D341Med (cell line): ENCODE results near the gene POLR2J.
"Not testable (repeated sequence)": the region's sequence is repeated elsewhere in the genome, so short reads cannot be mapped to it uniquely, and the experiment has no call there.

Source experiments
- DNase-seq: peaks from one replicate; pipeline ENCODE4 v3.0.0; 2012; ENCODE audit warnings: low spot score

Gene POLR2J

DNA sequence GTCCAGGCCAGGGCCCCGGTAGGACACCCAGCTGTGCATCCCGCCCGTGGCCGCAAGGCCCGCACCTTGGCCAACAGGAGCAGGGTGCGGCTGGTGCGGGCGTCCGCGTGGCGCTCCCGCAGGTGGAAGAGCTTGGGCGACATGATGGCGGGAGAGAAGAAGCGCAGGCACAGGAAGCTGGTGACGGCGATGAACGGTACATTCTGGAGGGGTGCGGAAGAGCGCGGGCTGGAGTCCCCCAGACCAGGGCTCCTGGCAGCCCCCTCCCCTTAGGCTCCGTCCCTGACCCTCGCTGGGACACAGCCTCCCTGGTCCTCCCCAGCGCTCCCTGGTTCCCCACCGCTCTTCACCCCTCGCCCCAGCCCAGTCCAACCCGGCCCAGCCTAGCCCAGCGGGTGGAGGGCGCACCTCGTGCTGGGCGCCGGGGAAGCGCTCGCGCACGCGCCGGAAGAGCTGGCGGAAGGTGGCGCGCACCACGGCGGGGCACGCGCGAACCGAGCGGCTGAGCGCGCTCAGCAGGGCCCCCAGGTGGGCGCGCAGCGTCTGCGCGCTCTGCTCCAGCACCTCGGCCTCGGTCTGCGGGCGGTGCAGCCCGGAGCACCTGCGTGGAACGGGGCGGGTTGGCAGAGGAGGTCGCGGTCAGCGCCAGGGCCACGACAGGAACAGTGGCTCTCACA is 15.9 kb upstream of the POLR2J start:
- not testable (repeated sequence) for DNase-seq

- not testable (repeated sequence) for DNase-seq
These were observed 15.3 kb upstream of the POLR2J start for GRCh38 chr7:102494026-102494425.

- not testable (repeated sequence) for DNase-seq
These were observed 14.7 kb upstream of the POLR2J start for GRCh38 chr7:102493220-102493935.

- not testable (repeated sequence) for DNase-seq
These were observed 11.9 kb upstream of the POLR2J start for GRCh38 chr7:102490529-102491075.

DNA sequence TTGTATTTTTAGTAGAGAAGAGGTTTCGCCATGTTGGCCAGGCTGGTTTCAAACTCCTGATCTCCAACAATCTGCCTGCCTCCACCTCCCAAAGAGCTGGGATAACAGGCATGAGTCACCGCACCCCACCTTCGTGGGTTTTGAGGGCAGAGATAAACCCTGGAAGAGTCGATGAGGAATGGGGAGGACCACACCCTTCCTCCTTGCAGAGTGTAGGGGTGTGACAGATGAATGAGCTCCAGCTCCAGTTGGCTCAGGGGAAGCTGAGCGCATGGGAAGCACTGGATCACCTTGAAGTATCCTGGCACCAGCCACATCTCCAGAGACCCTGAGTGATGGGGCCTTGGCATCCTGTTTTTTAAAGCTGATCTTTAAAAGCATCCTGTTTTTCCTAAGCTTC is 5.6 kb upstream of the POLR2J start:
- DNase-seq, result not testable (repeated sequence)

DNA sequence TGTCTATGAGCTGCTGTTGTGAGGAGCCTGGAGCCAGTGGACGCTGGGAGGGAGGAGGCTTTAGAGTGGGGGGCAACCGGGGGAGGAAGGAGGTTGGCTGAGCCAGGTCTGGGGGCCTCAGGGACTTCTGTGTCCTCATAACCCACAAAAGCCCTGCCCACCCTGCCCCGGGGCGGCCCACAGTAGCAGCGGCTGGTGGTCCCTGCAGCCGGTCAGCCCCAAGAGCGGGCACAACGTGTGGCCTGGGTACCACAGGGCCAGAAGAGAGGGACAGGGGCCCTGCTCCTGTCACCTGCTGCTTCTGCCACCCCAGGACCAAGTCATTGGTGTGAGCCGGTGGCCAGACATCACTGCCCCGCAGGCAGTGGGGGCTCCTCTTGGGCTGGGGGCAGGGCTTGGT is 3.2 kb upstream of the POLR2J start:
- not testable (repeated sequence) for DNase-seq

GRCh38 chr7:102479982-102480637 is 1.4 kb upstream of the POLR2J start:
- not testable (repeated sequence) for DNase-seq

- DNase-seq, result not testable (repeated sequence)
These were observed 475 bp upstream of the POLR2J start for GRCh38 chr7:102479209-102479584.

- DNase-seq, result not testable (repeated sequence)
These were observed 3.8 kb downstream of the POLR2J start for GRCh38 chr7:102474736-102475435.

- not testable (repeated sequence) for DNase-seq
These were observed 4.6 kb downstream of the POLR2J start for GRCh38 chr7:102474116-102474515.

GRCh38 chr7:102473271-102473991 is 5.3 kb downstream of the POLR2J start:
- no peak for DNase-seq

- no peak for DNase-seq
These were observed 6.3 kb downstream of the POLR2J start for GRCh38 chr7:102472126-102473041.

GRCh38 chr7:102471791-102472125 is 7.0 kb downstream of the POLR2J start:
- DNase-seq, result no peak

- no peak for DNase-seq
These were observed 8.5 kb downstream of the POLR2J start for GRCh38 chr7:102469972-102470825.

DNA sequence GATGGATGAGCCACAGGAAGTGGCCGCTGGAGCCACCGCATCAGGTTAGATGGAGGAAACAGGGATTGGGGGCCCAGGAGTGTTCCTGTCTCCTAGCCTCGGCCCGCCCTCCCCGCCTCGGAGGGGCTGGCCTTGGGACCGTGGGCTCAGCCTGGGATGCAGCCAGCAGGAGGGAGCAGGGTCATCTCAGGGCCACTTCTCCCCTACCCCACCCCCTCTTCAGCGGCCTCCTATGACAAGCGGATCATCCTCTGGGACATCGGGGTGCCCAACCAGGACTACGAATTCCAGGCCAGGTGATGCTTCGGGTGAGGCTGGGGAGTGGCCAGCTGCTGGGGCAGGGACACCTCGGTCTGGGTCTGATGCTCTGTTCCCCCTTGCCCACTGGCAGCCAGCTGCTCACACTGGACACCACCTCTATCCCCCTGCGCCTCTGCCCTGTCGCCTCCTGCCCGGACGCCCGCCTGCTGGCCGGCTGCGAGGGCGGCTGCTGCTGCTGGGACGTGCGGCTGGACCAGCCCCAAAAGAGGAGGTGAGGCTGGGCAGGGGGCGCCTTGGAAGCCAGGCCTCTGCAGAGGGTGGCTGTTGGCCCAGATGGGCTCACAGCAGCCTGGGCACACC is 9.3 kb downstream of the POLR2J start:
- DNase-seq, result no peak

- no peak for DNase-seq
These were observed 10.0 kb downstream of the POLR2J start for GRCh38 chr7:102468478-102469350.

GRCh38 chr7:102467581-102468477 is 10.9 kb downstream of the POLR2J start:
- DNase-seq, result no peak
